GM23338 (cell line): Measurements from ENCODE around the gene CLDN7.

Source experiments
- CREB1 ChIP-seq: fragments of 250-450 bp; sonication (Bioruptor Pico); IDR thresholded peaks from 2 replicates; pipeline ENCODE4 v1.5.0; 2020; ENCODE audit warnings: low read depth, mild to moderate bottlenecking, moderate library complexity
- CTCF ChIP-seq, 2 experiments: fragments of 200-600 bp in 1 of 2; sonication (generic) in 1 of 2; conservative IDR thresholded peaks; 2 replicates each; pipeline versions ENCODE4 v1.5.1 to v1.6.1; 2016 to 2017; ENCODE audit warnings: antibody characterized with exemption in 2 of 2, low read depth in 2 of 2, mild to moderate bottlenecking in 2 of 2, moderate library complexity in 1 of 2
- ETS1 ChIP-seq: IDR thresholded peaks from 2 replicates; pipeline ENCODE4 v1.6.1; 2016; ENCODE audit warnings: antibody characterized with exemption
- EZH2 ChIP-seq: fragments of 200-600 bp; sonication (generic); IDR thresholded peaks from one replicate; pipeline ENCODE4 v1.8.0; 2017; ENCODE audit warnings: antibody characterized with exemption, mild to moderate bottlenecking, low read depth; ENCODE audit not compliant: unreplicated experiment
- EZH2phosphoT487 ChIP-seq: fragments of 200-600 bp; sonication (generic); IDR thresholded peaks from one replicate; pipeline ENCODE4 v1.8.1; 2018; ENCODE audit warnings: antibody characterized with exemption; ENCODE audit not compliant: unreplicated experiment
- JUNB ChIP-seq: IDR thresholded peaks from one replicate; pipeline ENCODE4 v1.6.1; 2016; ENCODE audit warnings: antibody characterized with exemption; ENCODE audit not compliant: unreplicated experiment
- NANOG ChIP-seq: IDR thresholded peaks from 2 replicates; pipeline ENCODE4 v1.6.1; 2016; ENCODE audit warnings: antibody characterized with exemption, borderline replicate concordance
- POLR2AphosphoS5 ChIP-seq: IDR thresholded peaks from 2 replicates; pipeline ENCODE4 v1.6.1; 2016; ENCODE audit warnings: antibody characterized with exemption, low read depth
- STAT1 ChIP-seq: IDR thresholded peaks from one replicate; pipeline ENCODE4 v1.6.1; 2016; ENCODE audit warnings: antibody characterized with exemption; ENCODE audit not compliant: unreplicated experiment
- TF ChIP-seq, protein P1 (sequence below): IDR thresholded peaks from one replicate; pipeline ENCODE4 v1.6.1; 2018; ENCODE audit warnings: antibody characterized with exemption; ENCODE audit not compliant: unreplicated experiment

- no peak for TF ChIP-seq EZH2phosphoT487
- TF ChIP-seq CTCF (conservative IDR thresholded peaks at IDR 0.05; ENCODE audit: low read depth in 2 of 2), result no peak
- no peak for TF ChIP-seq STAT1
- TF ChIP-seq POLR2AphosphoS5, result peak; percentile 41; the same call in 1 of the 2 replicates
- TF ChIP-seq EZH2, result no peak
- TF ChIP-seq, protein P1, sequence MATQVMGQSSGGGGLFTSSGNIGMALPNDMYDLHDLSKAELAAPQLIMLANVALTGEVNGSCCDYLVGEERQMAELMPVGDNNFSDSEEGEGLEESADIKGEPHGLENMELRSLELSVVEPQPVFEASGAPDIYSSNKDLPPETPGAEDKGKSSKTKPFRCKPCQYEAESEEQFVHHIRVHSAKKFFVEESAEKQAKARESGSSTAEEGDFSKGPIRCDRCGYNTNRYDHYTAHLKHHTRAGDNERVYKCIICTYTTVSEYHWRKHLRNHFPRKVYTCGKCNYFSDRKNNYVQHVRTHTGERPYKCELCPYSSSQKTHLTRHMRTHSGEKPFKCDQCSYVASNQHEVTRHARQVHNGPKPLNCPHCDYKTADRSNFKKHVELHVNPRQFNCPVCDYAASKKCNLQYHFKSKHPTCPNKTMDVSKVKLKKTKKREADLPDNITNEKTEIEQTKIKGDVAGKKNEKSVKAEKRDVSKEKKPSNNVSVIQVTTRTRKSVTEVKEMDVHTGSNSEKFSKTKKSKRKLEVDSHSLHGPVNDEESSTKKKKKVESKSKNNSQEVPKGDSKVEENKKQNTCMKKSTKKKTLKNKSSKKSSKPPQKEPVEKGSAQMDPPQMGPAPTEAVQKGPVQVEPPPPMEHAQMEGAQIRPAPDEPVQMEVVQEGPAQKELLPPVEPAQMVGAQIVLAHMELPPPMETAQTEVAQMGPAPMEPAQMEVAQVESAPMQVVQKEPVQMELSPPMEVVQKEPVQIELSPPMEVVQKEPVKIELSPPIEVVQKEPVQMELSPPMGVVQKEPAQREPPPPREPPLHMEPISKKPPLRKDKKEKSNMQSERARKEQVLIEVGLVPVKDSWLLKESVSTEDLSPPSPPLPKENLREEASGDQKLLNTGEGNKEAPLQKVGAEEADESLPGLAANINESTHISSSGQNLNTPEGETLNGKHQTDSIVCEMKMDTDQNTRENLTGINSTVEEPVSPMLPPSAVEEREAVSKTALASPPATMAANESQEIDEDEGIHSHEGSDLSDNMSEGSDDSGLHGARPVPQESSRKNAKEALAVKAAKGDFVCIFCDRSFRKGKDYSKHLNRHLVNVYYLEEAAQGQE, result no peak
- TF ChIP-seq CREB1 (CRISPR knock-in tag), result no peak
- no peak for TF ChIP-seq JUNB
- TF ChIP-seq ETS1, result no peak
- no peak for TF ChIP-seq NANOG
Measured at GRCh38 chr17:7258731-7259554, 3.3 kb downstream of the CLDN7 start.
